K562 (cell line): Measurements from ENCODE around the gene TLE3. TPM values are rescaled to one million over a fixed set of nuclear protein-coding genes. Genes with fewer than 3 reads are reported as not detected.
A peak's percentile ranks its signal among the peaks of the same experiment; 100 is the strongest.

Source experiments
- BCLAF1 ChIP-seq, 2 experiments: fragments of 450-650 bp in 1 of 2; IDR thresholded peaks; 2 replicates each; pipeline ENCODE4 v1.6.1; 2011 to 2017; ENCODE audit warnings: low read depth in 2 of 2, antibody characterized with exemption in 1 of 2, borderline replicate concordance in 1 of 2, low read length in 1 of 2, mild to moderate bottlenecking in 1 of 2, mixed read lengths in 1 of 2; ENCODE audit not compliant: control insufficient read depth in 1 of 2
- BDP1 ChIP-seq: IDR thresholded peaks from 3 replicates; pipeline ENCODE4 v1.6.1; 2011; ENCODE audit not compliant: insufficient read length, insufficient read depth
- CCNT2 ChIP-seq: IDR thresholded peaks from 2 replicates; pipeline ENCODE4 v1.6.1; 2011; ENCODE audit warnings: borderline replicate concordance, low read depth, mild to moderate bottlenecking, moderate library complexity, mixed read lengths, low read length; ENCODE audit not compliant: insufficient read length; ENCODE audit errors: extremely low read depth
- CEBPZ ChIP-seq: fragments of 150-350 bp; IDR thresholded peaks from 2 replicates; pipeline ENCODE4 v1.6.1; 2014; ENCODE audit warnings: low read depth, mild to moderate bottlenecking, low read length, borderline replicate concordance
- ERF ChIP-seq: fragments of 450-650 bp; formaldehyde crosslinking; IDR thresholded peaks from 2 replicates; pipeline ENCODE4 v1.4.0; 2020; ENCODE audit warnings: mild to moderate bottlenecking, mixed read lengths
- HLTF ChIP-seq: fragments of 450-650 bp; IDR thresholded peaks from 2 replicates; pipeline ENCODE4 v1.6.1; 2016
- IRF1 ChIP-seq: sonication (generic); formaldehyde crosslinking; IDR thresholded peaks from 2 replicates; pipeline ENCODE4 v1.8.0; 2022; ENCODE audit warnings: missing genetic modification reagents, mild to moderate bottlenecking, borderline replicate concordance
- IRF2 ChIP-seq: sonication (generic); formaldehyde crosslinking; IDR thresholded peaks from 2 replicates; pipeline ENCODE4 v1.8.1; 2022; ENCODE audit warnings: mild to moderate bottlenecking, missing genetic modification reagents
- MAFF ChIP-seq: IDR thresholded peaks from 2 replicates; pipeline ENCODE4 v1.6.1; 2012; ENCODE audit warnings: low read length, improper control_type of control experiment
- MYC ChIP-seq, 2 experiments: fragments of 250-450 bp in 1 of 2; sonication (Bioruptor Pico) in 1 of 2; IDR thresholded peaks; 2 replicates each; pipeline versions ENCODE4 v1.5.1 to v1.6.1; 2012 to 2021; ENCODE audit warnings: low read depth in 2 of 2, borderline replicate concordance in 1 of 2, improper control_type of control experiment in 1 of 2, low read length in 1 of 2, mild to moderate bottlenecking in 1 of 2, moderate library complexity in 1 of 2
- PHF20 ChIP-seq: fragments of 450-650 bp; IDR thresholded peaks from 2 replicates; pipeline ENCODE4 v1.6.1; 2018; ENCODE audit not compliant: partially characterized antibody
- SMARCA5 ChIP-seq: fragments of 450-650 bp; IDR thresholded peaks from 2 replicates; pipeline ENCODE4 v1.6.1; 2016
- TAF7 ChIP-seq: fragments of 450-650 bp; IDR thresholded peaks from 2 replicates; pipeline ENCODE4 v1.6.1; 2016; ENCODE audit warnings: missing genetic modification characterization, missing compliant biosample characterization
- ZFX ChIP-seq: sonication (generic); formaldehyde crosslinking; IDR thresholded peaks from 2 replicates; pipeline ENCODE4 v1.8.0; 2022; ENCODE audit warnings: mild to moderate bottlenecking, missing genetic modification reagents, moderate library complexity
- ZNF133 ChIP-seq: fragments of 250-450 bp; sonication (Bioruptor Pico); IDR thresholded peaks from 2 replicates; pipeline ENCODE4 v1.4.0; 2020; ENCODE audit warnings: mild to moderate bottlenecking
- ZNF24 ChIP-seq: fragments of 450-650 bp; IDR thresholded peaks from 2 replicates; pipeline ENCODE4 v1.6.1; 2016
- ZNF395 ChIP-seq: fragments of 200-800 bp; sonication (Bioruptor generic); IDR thresholded peaks from 2 replicates; pipeline ENCODE4 v1.6.1; 2017; ENCODE audit warnings: missing genetic modification characterization, missing compliant biosample characterization
- ZNF583 ChIP-seq: fragments of 250-450 bp; sonication (Bioruptor Pico); IDR thresholded peaks from 2 replicates; pipeline ENCODE4 v1.4.0; 2020
- ZNF778 ChIP-seq: fragments of 450-650 bp; formaldehyde crosslinking; IDR thresholded peaks from 2 replicates; pipeline ENCODE4 v1.4.0; 2020; ENCODE audit warnings: mild to moderate bottlenecking, moderate library complexity
- polyA plus RNA-seq, 8 experiments: library from polyadenylated mRNA; depleted of rRNA in 4 of 8; stranded (reverse) in 5 of 8; unstranded in 3 of 8; fragments of >200 nt; fragmentation: Nextera tagmentation in 2 of 8; fragmentation: Illumina TruSeq in 1 of 8; extraction: Ambion mirVana in 2 of 8; extraction: Trizol in 1 of 8; gene quantifications; 2 replicates each; pipeline versions ENCODE4 v1.2.1 to v1.2.3, GENCODE V29; 2011 to 2014; ENCODE audit warnings: inconsistent platforms in 1 of 8, missing spikeins in 1 of 8
- total RNA-seq, 7 experiments: library from RNA; depleted of rRNA in 6 of 7; stranded (reverse); fragments of >200 nt in 6 of 7; fragmentation: Illumina TruSeq in 2 of 7; extraction: Trizol in 2 of 7; gene quantifications; 2 replicates each; pipeline versions ENCODE4 v1.2.1 to v1.2.3, GENCODE V29; 2011 to 2021; ENCODE audit warnings: low replicate concordance in 1 of 7

The TLE3 gene
- total and polyA plus RNA-seq, 9 of the 15 experiments (the other 6 are each of a cell fraction or from before 2014, with no cell fraction given): 1.5 to 84.2 (median 14.1) TPM

- no peak for TF ChIP-seq TAF7
- TF ChIP-seq CEBPZ: no peak
- no peak for TF ChIP-seq HLTF
- peak; percentile 63 for TF ChIP-seq CCNT2
- no peak for TF ChIP-seq ZNF133 (CRISPR knock-in tag)
- no peak for TF ChIP-seq BCLAF1 (IDR thresholded peaks at IDR 0.05; ENCODE audit: borderline replicate concordance in 1 of 2, control insufficient read depth in 1 of 2, low read depth in 2 of 2, low read length in 1 of 2)
- TF ChIP-seq ERF: no peak
- TF ChIP-seq ZNF395 (CRISPR knock-in tag): no peak
- TF ChIP-seq ZNF24: no peak; the same call in 1 of the 2 replicates
- no peak for TF ChIP-seq MAFF
- no peak for TF ChIP-seq SMARCA5
- TF ChIP-seq ZNF778 (CRISPR knock-in tag): no peak
- no peak for TF ChIP-seq IRF2 (CRISPR knock-in tag)
- peak; percentile 51; the same call in 1 of the 2 replicates for TF ChIP-seq MYC (IDR thresholded peaks at IDR 0.05; ENCODE audit: low read depth, low read length)
- TF ChIP-seq MYC (CRISPR knock-in tag; IDR thresholded peaks at IDR 0.05; ENCODE audit: borderline replicate concordance, low read depth): no peak
- no peak for TF ChIP-seq PHF20
- TF ChIP-seq ZFX (CRISPR knock-in tag): peak; percentile 56
- no peak for TF ChIP-seq BDP1
- TF ChIP-seq ZNF583 (CRISPR knock-in tag): no peak
- no peak for TF ChIP-seq IRF1
Measured at GRCh38 chr15:70091726-70092463, 5.8 kb downstream of the TLE3 start (continued).
